Measurements from ENCODE around the gene SLC35D2.

- TF ChIP-seq MXD4 (CRISPR knock-in tag; IDR thresholded peaks at IDR 0.05; ENCODE audit: borderline replicate concordance) = no peak
- no peak for TF ChIP-seq NFYB (CRISPR knock-in tag; conservative IDR thresholded peaks at IDR 0.05; ENCODE audit: low read depth)
Observed at GRCh38 chr9:96417661-96418082, 34.2 kb upstream of the SLC35D2 start.
